G401.6 (cell line): Measurements from ENCODE around the gene ASB10.

ENCODE experiments used
- FAIRE-seq: peaks from 2 replicates; lab custom pipeline; 2012; peaks lifted over from hg19 to GRCh38; lab: Jason Lieb, UNC

The ASB10 gene

DNA sequence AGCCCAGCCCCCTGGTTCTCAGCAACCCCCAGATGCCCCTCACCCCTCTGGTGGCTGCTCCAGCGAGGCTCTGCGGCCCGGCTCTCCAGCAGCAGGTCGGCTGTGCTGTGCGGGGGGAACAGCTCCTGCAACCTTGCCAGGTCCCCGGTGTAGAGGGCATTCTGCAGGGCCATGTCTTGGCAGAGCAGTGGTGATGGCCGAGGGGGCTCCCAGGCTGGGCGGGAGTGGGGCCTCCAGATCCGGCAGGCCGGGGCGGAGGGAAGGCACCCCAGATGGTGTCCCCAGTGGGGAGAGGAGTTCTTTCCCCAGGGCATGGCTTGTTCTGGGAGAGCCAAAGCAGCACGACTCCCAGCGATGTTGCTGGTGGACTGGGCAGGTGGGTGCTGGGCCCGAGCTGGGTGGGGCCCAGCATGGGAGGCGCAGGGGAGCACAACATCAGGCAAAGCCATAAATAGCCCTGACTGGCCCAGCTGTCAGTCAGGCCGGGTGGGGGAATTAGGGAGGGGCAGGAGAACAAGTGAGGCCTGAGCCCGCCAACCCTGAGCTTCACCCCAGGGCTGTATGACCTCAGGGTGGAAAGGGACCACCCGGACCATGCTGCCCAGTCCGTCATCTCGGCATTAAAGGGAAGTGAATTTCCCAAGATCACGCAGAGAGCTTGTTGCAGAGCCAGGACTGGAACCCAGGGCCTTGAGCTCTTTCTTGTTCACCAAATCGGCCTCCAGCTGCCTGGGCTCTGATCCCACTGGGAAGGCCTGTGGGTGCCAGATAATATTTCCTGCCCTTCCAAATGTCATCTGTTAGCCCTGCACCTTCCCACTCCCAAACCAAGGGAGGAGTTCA lies 580 bp upstream of the ASB10 start:
- FAIRE-seq: no peak

DNA sequence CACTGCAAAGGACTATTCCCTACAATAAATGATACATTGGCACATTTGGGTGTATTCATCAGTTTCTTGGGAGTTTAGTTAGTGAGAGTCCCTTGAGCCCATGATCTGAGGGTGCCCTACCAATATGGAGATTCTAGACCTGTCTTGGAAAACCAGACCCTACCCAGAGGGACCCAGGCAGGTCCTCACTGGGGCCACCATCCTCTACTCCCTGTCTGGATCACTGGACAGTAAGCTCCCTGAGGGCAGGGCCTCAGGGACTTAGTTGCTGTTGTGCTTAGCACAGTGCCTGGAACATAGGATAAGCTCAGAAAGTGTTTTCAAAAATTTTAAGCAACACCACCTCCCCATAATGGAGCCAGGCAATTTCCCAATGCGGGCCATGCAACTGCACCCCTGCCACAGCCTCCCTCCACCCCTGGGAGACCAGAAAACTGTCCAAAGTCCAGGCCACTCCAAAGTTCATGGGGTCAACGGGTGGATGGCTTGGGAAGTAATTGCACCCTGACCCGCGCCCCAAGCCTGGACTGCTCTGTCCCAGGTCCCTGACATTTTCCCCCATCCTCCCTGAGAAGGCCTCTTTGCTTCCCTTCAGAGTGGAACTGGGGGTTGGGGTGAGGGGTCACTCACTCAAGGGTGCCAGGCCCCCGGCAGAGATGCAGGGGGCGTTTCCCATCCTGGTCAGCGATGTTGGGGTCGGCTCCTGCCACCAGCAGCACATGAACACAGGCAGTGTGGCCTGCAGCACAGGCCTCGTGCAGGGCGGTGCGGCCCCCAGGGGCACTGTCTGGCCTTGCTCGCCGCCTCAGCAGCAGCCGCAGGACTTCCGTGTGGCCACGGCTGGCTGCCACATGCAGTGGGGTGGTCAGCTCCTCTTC lies 1.0 kb downstream of the ASB10 start:
- FAIRE-seq: no peak

DNA sequence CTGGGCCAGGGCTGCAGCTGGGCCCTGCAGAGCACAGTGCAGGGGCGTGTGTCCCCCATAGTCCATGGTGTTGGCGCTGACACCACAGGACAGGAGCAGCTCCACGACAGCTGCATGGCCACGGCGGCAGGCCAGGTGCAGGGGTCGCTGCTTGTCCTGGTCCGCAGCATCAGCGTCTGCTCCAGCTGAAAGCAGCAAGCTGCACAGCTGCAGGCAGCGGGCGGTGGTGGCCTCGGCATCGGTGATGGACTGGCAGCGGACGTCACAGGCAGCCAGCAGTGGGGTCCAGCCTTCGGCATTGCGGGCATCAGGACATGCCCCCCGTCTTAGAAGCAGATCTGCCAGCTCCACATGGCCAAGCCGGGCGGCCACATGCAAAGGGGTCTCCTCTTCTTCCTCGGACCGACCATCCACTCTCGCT lies 6.0 kb downstream of the ASB10 start:
- no peak for FAIRE-seq

DNA sequence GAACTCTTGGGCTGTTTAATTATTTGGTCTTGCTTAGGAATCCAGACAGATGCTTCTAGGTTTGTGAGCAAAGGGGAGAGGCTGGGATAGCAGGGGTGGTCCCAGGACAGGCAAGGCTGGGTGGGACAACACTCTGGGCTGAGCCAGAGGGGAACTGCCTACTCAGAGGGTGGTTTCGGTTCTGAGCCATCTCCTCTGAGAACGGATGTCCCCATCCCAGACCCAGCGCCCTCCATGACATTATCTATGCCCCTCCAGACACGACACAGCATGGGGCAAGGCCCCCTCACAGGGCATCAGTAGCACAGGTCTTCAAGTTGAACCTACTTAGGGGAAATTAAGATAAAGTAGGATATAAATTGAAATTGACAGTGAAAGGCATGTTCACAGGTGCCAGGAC lies 7.1 kb downstream of the ASB10 start:
- FAIRE-seq: no peak

DNA sequence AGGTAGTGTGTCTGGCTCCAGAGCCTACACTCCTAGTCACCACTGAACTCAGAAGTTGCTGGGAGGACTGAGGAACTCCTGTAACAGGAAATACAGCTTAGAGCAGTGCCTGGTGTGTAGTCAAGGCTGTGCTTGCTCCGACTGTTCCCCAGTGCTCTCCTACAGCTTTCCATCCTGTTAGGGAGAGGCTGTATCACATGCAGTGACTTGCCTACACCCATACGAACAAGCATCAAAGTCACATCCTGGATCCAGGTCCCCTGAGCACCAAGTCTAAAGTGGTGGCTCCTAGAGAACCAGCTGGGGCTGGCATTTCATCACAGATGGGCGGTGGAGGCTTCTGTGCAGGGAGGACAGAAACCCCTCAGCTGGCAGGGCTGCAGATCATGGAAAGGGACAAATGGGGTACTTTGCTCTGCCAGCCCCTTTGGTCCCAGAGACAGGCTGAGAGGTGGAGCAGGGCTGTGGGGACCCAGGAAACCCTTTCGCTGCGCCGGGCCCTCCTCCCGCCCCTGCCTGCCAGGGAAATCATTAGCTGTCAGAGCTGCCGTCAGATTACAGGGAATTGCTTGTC lies 7.7 kb downstream of the ASB10 start:
- no peak for FAIRE-seq

DNA sequence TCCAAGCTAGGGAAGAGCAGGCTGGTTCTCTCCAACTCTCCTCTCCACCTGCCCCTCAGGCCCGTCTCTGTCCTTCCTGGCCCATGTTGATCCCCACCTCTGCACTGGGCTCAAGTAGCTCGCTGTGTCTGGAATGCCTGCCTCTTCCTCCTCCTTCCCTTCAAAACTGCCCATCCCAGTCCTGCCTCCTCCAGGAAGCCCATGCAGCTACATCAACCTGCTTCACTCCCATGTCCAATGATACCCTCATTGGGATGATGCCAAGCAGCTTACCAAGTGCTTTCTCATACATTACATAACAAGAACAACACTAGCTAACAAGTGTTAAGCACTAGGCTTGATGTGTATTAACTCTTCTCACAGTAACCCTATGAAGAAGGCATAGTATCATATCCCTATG lies 8.2 kb downstream of the ASB10 start:
- no peak for FAIRE-seq

DNA sequence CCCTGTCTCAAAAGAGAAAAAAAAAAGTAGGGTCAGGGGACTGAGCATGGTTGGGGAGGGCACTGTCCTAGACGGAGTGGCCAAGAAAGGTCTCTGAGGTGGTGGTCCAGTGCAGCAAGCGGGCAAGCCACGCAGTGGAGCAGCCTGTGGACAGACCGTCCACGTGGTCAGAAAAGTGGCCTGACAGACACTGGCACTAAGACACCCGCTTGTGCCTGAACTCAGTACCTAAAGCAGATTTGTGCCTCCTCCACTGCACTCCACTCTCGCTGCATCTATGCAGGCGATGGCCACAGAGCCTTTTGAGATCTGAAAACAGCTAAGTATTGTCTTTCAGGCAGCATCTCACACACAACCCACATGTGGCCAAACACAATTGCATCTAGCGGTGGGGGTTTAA lies 8.8 kb downstream of the ASB10 start:
- FAIRE-seq: no peak

DNA sequence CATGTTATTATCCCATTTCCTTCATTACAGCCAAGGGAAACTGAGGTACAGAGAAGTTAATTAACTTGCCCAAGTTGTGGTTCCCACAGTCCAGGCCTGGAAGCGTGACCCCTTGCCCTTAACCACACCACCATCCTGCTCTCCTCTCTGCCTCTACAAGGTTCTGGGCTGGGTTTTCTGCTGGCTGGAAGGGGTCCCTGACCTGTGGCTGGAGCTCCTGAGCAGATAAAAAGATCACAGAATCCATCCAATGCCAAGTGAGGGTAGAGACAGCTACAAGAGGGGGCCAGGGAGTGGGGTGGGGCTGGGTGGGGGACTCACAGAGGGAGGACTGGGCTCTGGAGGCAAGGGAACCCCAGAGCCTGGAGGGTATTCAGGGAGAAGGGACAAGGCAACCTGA lies 9.7 kb downstream of the ASB10 start:
- FAIRE-seq: no peak

DNA sequence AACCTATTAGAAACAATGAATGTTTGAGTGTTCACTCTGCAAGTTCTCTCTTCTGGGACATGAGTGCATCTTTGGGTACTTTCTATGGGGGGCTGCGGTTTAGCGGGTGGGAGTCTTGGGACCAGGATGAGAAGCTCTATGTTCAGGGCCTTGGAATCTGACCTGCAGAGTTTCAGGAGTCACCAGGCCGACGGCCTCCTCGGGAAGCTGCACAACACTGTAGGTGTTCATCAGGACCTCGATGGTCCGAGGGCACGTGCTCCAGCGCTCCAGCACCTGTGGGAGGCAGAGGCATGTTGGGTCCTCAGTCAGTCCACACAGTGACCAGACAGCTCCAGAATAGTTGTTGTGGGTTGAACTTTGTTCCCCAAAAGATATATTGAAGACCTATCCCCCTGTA lies 10.6 kb downstream of the ASB10 start:
- no peak for FAIRE-seq

DNA sequence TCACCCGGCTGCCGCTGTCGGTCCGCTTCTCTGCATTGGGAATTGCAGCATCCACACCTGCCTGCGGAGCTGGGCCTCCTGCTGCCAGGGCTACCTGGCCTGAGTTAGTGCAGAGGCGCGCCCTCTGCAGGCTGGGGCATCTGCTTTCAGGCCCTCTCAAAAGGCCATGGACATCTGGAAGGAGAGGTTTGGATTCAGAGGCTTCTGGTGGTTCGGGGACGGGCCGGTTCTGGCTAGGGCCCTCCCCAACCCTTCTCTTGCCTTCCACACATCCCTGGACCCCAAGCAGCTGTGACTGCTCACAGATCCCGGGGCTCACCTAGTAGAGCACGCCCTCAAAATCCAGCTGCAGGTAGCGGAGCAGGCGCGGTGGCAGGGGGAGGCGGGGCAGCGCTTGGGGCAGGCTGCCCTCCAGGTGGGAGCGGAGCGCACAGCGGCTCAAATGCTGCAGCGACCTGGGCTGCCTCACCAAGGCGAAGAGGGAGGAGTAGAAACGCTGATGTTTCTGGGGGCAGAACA lies 11.2 kb downstream of the ASB10 start:
- no peak for FAIRE-seq

DNA sequence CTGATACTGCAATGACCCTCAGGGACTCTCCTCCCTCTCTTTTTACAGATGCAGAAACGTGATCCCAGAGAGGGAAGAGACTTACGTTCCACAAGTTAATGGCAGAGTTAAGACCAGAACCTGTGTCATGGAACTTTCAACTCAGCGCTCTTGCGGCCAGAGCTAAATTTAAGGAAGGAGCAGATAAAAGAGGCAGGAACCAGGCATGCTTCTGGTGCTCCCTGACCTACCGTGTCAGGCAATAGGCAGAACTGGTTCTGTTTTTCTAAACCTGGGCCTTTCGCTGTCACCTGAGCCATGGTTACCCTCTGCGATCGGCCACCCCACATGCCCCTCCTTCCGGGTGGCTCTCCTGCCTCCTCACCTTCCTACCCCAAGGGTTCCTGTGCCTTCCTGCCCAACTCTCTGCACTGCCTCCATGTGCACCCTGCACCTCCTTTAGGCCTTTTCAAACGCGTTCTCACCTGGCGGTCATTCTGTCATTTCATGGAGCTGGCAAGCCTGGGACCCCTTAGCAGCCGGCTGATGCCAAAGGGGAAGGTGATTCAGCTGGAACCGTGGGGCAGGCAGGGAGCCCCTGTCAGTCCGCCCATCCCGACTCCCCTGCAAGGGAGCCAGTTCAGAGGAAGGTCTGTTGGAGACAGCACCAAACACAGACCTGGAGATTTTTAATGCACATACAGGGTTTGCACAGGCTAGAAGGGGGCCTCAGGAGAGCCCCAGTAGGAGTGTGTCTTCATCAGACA lies 11.8 kb downstream of the ASB10 start:
- no peak for FAIRE-seq

DNA sequence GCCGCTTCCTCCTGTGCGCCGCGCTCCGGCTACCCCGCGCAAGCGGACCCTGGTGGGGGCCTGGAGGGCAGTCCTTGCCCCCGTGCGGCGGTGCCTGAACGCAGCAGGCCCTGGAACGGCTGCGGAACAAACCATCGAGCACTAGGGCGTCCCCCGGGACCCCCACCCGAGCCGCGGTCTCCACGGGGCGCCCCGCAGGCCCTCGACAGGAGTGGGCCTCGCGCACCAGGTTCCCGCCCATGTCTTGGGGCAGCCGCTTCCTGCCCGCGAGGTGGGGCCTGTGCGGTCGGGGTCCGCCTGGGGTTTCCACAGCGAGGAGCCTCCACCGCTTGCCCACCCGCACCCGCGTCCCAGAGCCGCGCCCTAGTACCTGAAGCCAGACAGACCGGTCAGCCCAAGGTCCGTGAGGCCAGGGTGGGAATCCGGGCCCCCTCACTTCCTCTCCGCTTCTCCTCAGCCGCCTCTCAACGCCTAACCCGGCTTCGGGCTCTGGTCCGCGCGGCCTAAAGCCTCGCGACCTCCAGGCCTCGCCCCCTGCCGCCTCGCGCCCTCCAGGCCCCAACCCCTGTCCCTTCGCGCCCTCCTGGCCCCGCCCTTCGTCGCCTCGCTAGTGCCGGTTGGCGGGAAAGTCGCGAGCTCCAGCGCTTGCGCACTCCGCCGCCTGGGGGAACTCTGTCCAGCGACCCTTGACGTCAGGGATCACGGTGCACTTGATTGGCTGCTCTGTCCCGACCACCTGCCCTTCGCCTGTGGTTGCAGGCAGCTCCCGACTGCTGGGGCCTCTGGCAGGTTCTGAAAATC lies 12.6 kb downstream of the ASB10 start:
- FAIRE-seq: no peak

DNA sequence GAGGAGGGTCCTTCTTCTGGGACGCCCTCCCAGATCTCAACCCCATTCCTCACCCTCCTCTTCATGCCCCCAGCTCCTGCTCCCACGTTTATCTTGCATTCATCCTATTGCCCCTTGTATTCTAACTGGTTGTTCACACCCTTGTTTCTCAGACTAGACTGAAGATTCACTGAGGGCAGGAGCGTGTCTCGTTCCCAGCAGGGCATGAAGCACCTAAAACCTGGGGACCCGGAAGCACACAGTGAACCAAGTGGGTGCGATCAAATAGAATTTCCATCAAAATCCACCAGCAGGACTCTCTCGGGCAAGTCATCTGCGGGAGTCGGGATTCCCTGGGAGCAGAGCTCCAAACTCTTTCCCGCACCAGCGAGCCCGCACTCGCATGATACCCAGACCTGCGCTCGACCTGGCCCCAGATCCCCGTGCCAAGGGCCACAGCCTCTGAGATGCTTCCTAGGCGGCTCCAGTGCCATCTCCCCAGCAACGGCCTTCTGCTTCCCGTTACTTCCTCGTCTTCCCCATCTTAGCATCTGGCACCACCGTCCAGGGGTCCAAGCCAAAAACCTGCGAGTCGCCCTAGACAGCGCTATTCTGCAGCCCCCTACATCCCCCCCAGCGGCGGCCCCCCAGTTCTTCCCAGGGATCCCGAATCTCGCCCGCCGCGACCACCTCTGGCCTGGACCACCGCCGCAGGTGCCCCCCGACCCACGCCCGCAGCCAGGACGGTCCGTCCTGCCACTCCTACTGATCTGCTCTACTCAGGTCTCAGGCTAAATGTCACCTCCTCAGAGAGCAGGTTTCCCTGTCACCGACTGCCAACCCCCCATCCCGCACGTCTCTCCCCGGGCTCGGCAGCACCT lies 13.4 kb downstream of the ASB10 start:
- FAIRE-seq: no peak

DNA sequence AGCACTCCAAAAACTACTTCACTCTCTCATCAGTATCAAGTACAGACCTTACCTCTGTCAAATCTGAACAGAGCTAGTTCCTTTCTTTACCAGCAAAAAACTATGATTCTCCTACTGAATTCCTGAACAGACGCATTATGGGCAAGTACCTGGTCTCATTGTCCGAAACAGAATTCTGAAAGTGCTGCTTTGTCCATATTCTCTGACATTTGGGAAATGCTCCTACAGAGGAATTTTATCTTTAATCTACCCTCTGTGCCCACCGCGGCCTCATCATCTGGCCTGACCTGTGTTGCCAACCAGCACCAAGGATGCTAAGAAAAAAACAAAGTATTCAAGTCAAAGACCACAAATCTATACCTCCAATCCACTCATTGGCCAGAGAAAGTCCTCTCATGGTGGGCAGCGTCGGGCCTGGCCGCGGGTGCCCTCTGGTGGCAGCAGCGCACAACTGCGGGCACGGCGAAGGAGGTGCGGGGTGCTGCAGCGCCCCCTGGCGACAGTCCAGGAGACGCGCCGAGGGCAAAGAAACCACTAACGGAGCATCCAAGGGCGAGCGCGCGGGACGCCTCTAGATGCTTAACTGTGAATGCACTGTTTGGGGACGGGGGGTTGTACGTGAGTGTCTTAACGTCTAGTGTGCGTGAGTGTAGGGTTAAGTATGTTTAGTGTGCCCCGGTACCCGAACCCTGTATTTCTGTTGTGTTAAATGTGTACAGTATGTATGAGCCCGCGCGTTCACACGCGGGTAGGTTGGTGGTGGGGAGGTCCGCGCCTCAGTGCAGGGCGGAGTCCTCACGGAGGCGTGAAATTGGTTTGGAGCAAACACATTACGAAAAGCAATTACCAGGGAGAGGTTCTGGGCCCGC lies 14.5 kb downstream of the ASB10 start:
- FAIRE-seq: peak; percentile 88

DNA sequence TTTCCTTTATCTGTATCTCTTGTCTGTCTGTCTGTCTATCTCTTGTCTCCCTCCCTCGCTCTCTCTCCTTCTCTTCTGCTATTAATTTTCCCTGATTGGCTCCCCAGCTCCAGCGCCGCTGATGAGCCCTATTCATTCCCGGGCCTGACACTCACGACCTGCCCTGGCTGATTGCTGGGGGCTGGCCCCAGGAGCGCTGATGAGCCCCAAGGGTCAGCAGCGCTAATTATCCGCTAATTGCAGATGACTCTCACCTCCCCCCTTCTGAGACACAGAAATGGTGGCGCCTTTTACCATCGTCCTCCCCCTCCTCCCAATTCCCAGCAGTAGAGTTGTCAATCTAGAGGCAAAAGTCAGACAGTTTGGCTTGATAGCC lies 18.3 kb downstream of the ASB10 start:
- no peak for FAIRE-seq

DNA sequence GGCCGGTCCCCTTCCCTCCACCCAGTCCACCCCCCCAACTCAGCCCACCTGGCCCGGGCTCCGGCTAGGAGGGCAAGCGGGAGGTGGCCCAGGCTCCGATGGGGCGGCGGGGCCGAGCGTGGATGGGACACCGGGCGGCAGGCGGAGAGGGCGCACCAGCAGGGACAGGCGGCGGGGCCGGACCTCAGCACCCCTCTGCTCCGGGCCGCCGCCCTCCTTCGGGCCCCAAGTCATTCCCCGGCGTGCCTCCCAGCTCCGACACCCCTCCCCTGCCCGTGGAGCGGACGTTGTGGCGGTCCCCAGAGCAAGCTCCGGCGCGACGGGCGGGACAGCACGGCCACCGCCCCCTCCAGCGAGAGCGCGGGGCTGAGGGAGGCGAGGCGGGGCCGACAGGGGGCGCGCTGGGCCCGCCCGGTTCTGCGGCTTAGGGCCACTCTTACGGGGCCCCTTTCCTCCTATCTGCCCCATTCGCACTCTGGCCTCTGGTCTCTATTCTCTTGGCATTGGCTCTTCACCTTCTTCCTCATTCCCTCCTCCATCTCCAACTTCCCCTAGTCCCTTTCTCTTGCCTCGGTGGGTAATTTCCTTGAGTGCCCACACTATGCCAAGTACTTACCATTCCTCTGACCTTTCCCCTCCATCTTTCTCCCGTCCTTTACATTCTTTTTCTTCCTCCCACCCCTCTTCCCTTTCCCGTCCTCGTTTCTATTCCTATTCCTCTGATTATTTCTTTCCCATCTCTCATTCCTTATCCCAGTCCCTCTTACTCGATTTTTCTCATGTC lies 18.9 kb downstream of the ASB10 start:
- FAIRE-seq: no peak

DNA sequence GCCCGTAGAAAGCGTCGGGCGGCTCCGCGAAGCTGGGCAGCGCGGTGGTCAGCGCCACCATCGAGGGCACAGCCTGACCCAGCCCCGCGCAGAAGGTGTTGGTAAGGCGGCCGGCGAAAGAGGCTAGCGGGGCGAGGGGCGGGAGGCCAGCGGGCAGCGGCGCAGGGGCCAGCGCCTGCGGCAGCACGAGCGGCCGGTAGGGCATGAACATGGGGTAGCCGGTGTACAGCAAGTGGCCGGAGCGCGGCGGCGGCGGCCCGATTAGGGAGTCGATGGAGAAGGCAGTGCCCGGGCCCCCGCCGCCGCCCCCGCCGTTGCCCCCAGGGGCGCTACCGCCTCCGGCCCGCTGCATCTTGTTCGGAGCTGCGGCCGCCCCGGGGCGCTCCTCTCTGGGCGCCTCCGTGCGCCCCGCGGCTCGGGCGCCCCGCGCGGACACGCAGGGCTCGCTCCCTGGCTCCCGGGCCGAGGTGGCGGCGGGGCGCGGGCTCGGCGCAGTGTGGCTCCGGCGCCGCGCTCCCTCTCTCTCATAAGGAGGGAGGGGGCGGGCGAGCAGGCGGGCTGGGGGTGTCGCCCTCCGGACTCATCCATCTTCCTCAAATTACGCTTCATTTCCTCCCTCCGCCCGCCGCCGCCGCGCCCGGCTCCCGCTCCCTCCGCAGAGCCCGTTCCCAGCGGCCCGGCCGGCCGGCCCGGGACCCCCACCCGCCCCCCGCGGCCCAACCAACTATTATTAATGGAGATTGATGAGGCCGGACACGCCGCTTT lies 19.7 kb downstream of the ASB10 start, which contains the start of gene GBX1:
TSS of gene GBX1 (minus strand) at position 498 of the 765 bp plus-strand sequence. CDS start at position 352, 146 bp downstream.
- no peak for FAIRE-seq
